ENCODE data around the gene TTC6. TPM values are rescaled to one million over a fixed set of nuclear protein-coding genes. Genes with fewer than 3 reads are reported as not detected.

The TTC6 gene
- total RNA-seq, 2 donors from 2014 or later: 8.1 to 11.0 TPM

DNA sequence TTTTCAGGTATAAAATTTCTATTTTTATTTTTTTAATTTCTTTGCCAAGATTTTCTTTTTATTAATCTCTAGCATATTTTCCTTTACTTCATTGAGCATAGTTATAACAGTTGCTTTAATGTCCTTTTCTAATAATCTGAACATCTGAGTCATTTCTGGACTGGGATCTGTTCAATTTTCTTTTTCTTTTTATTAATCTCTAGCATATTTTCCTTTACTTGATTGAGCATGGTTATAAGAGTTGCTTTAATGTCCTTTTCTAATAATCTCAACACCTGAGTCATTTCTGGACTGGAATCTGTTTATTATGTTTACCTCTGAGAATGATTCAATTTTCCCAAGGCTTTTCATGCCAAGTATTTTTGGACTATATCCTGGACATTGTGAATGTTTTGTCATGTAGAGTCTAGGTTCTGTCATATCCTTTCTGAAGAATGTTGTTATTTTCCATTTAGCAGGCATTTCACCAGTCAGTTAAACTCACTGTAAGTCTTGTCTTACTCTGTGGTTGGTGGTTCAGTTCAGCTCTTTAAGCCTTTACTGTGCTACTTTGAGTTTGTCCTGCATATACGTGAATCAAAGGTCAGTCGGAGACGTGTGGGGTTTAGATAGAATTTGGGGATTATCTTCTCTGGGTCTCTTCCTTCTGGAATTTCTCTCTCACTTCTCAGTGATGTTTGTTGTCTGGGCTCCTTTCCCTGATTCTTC lies 20.3 kb downstream of the TTC6 start:
- H3K9me3 ChIP-seq (ENCODE audit: control insufficient read depth, low read length): peaks cover 42% of the 10 kb centered on the region
- H3K27me3 ChIP-seq (ENCODE audit: control insufficient read depth, insufficient read depth, low read length, poor library complexity, severe bottlenecking): peaks cover 28% of the 10 kb centered on the region
- 95 to 100% methylated on average over 1 to 3 of the region's 3 CpGs for WGBS, 2 experiments (ENCODE audit: insufficient coverage in 1 of 2, insufficient read length in 1 of 2)
- H3K36me3 ChIP-seq (ENCODE audit: control insufficient read depth, insufficient read depth, low read length): no peaks in the 10 kb centered on the region
- H3K4me3 ChIP-seq (ENCODE audit: low read length): no peak overlapping the region
- peaks cover 45% of the 10 kb centered on the region for H3K27me3 Mint-ChIP-seq (ENCODE audit: insufficient read depth)
- TF ChIP-seq, protein P1, sequence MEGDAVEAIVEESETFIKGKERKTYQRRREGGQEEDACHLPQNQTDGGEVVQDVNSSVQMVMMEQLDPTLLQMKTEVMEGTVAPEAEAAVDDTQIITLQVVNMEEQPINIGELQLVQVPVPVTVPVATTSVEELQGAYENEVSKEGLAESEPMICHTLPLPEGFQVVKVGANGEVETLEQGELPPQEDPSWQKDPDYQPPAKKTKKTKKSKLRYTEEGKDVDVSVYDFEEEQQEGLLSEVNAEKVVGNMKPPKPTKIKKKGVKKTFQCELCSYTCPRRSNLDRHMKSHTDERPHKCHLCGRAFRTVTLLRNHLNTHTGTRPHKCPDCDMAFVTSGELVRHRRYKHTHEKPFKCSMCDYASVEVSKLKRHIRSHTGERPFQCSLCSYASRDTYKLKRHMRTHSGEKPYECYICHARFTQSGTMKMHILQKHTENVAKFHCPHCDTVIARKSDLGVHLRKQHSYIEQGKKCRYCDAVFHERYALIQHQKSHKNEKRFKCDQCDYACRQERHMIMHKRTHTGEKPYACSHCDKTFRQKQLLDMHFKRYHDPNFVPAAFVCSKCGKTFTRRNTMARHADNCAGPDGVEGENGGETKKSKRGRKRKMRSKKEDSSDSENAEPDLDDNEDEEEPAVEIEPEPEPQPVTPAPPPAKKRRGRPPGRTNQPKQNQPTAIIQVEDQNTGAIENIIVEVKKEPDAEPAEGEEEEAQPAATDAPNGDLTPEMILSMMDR (conservative IDR thresholded peaks at IDR 0.05): no peak
- peaks cover 50% of the 10 kb centered on the region for H3K9me3 Mint-ChIP-seq
- H3K27ac Mint-ChIP-seq: no peak overlapping the region
- H3K4me1 ChIP-seq (ENCODE audit: control insufficient read depth, insufficient read depth, low read length): no peaks in the 10 kb centered on the region
- no peak overlapping the region for H3K4me3 Mint-ChIP-seq
- no peaks in the 10 kb centered on the region for H3K4me1 Mint-ChIP-seq
- no peak overlapping the region for H3K27ac ChIP-seq (ENCODE audit: low read depth, low read length)
- DNase-seq: no peak
- peaks cover 33% of the 10 kb centered on the region for H3K36me3 Mint-ChIP-seq (ENCODE audit: low read depth)
- H3K9ac ChIP-seq (ENCODE audit: extremely low read depth, low read length, poor library complexity, severe bottlenecking): no peak overlapping the region

DNA sequence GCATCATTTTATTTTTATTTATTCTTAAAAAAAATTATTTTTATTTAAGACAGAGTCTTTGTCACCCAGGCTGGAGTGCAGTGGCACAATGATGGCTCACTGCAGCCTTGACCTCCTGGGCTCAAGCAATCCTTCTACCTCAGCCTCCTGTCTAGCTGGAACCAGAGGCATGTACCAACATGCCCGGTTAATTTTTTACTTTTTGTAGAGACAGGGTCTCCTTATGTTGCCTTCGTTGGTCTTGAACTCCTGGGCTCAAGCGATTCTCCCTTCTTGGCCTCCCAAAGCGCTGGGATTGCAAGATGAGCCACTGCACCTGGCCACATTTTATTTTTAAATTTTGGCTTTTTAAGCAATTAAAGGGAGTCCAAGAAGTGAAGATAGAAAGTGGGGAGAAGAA lies 21.4 kb downstream of the TTC6 start:
- TF ChIP-seq, protein P1 (conservative IDR thresholded peaks at IDR 0.05): no peak
- Histone ChIP-seq H3K4me1 (ENCODE audit: control insufficient read depth, insufficient read depth, low read length) (no peaks in the 10 kb centered on the region), H3K9me3 (ENCODE audit: control insufficient read depth, low read length) (peaks cover 42% of the 10 kb centered on the region), H3K27ac (ENCODE audit: low read depth, low read length) (no peak overlapping the region), H3K27me3 (ENCODE audit: control insufficient read depth, insufficient read depth, low read length, poor library complexity, severe bottlenecking) (peaks cover 28% of the 10 kb centered on the region), H3K36me3 (ENCODE audit: control insufficient read depth, insufficient read depth, low read length) (no peaks in the 10 kb centered on the region), H3K4me3 (ENCODE audit: low read length) (no peak overlapping the region), H3K9ac (ENCODE audit: extremely low read depth, low read length, poor library complexity, severe bottlenecking) (no peak overlapping the region)
- WGBS, 2 experiments (ENCODE audit: insufficient coverage in 1 of 2, insufficient read length in 1 of 2): 82 to 94% methylated on average over 4 of the region's 4 CpGs
- no peak overlapping the region for H3K27ac Mint-ChIP-seq
- H3K9me3 Mint-ChIP-seq: peaks cover 43% of the 10 kb centered on the region
- no peak for DNase-seq
- H3K4me1 Mint-ChIP-seq: no peaks in the 10 kb centered on the region
- H3K36me3 Mint-ChIP-seq (ENCODE audit: low read depth): peaks cover 28% of the 10 kb centered on the region
- H3K4me3 Mint-ChIP-seq: no peak overlapping the region
- peaks cover 45% of the 10 kb centered on the region for H3K27me3 Mint-ChIP-seq (ENCODE audit: insufficient read depth)

DNA sequence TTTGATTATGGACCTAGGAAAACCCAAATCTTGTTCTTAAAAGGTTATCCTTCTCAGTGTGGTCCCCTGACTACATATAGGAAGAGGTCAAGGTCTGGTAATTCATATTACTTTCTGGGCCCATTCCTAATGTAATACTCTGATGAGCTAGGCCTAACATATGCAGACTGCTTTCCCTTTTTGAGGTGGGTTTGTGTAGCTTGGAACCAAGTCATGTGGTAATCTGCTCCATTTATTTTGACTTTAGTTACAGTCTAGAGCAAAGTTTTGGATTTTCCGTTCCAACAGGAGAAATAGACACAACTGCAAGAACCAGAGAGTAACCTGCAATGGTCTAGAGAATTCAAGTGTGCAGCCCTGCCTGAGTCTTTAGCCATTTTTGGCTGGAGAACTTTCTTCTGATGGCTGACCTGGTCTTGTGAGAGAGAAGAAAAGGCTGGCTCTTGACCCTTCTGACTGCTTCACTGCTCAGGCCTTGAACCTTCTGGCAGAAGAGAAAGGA lies 22.5 kb downstream of the TTC6 start:
- TF ChIP-seq, protein P1 (conservative IDR thresholded peaks at IDR 0.05): no peak
- peaks cover 34% of the 10 kb centered on the region for H3K9me3 Mint-ChIP-seq
- Histone ChIP-seq H3K4me3 (ENCODE audit: low read length) (no peak overlapping the region), H3K9me3 (ENCODE audit: control insufficient read depth, low read length) (peaks cover 32% of the 10 kb centered on the region), H3K4me1 (ENCODE audit: control insufficient read depth, insufficient read depth, low read length) (no peaks in the 10 kb centered on the region), H3K27me3 (ENCODE audit: control insufficient read depth, insufficient read depth, low read length, poor library complexity, severe bottlenecking) (peaks cover 29% of the 10 kb centered on the region), H3K27ac (ENCODE audit: low read depth, low read length) (no peak overlapping the region), H3K9ac (ENCODE audit: extremely low read depth, low read length, poor library complexity, severe bottlenecking) (no peak overlapping the region), H3K36me3 (ENCODE audit: control insufficient read depth, insufficient read depth, low read length) (no peaks in the 10 kb centered on the region)
- DNase-seq: no peak
- H3K4me3 Mint-ChIP-seq: no peak overlapping the region
- H3K27me3 Mint-ChIP-seq (ENCODE audit: insufficient read depth): peaks cover 44% of the 10 kb centered on the region
- peaks cover 26% of the 10 kb centered on the region for H3K36me3 Mint-ChIP-seq (ENCODE audit: low read depth)
- no peak overlapping the region for H3K27ac Mint-ChIP-seq
- no peaks in the 10 kb centered on the region for H3K4me1 Mint-ChIP-seq
- WGBS, 2 experiments (ENCODE audit: insufficient coverage in 1 of 2, insufficient read length in 1 of 2): 88 to 94% methylated on average over 1 of the region's 1 CpG

All from endodermal cell (in vitro differentiated cells).